ENCODE data around the gene OR2B2.

DNA sequence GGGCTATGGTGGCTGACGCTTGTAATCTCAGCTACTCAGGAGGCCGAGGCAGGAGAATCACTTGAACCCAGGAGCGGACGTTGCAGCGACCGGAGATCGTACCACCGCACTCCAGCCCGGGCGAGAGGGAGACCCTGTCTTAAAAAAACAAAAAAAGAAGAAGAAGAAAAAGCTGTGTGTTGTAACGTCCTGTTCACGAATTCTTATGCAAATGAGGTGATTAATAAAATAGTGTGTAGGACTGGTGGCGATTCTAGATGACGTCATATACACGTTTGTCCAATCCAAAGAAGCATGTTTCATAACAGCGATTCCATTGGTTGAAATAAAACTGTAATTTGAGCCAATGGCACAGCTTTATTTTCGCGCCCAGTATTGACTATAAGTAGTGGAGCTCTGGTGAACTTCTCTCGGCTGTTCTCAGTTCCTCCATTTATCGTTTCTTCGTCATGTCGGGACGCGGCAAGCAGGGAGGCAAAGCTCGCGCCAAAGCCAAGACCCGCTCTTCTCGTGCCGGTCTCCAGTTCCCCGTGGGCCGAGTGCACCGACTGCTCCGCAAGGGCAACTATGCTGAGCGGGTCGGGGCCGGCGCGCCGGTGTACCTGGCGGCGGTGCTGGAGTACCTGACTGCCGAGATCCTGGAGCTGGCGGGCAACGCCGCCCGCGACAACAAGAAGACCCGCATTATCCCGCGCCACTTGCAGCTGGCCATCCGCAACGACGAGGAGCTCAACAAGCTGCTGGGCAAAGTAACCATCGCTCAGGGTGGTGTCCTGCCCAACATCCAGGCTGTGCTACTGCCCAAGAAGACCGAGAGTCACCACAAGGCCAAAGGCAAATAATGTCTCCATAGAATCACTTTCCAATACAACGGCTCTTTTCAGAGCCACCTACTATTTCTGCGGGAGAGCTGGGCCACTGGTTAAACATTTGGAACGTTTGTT, 47.0 kb downstream of the OR2B2 start:
- TF ChIP-seq, protein P1, sequence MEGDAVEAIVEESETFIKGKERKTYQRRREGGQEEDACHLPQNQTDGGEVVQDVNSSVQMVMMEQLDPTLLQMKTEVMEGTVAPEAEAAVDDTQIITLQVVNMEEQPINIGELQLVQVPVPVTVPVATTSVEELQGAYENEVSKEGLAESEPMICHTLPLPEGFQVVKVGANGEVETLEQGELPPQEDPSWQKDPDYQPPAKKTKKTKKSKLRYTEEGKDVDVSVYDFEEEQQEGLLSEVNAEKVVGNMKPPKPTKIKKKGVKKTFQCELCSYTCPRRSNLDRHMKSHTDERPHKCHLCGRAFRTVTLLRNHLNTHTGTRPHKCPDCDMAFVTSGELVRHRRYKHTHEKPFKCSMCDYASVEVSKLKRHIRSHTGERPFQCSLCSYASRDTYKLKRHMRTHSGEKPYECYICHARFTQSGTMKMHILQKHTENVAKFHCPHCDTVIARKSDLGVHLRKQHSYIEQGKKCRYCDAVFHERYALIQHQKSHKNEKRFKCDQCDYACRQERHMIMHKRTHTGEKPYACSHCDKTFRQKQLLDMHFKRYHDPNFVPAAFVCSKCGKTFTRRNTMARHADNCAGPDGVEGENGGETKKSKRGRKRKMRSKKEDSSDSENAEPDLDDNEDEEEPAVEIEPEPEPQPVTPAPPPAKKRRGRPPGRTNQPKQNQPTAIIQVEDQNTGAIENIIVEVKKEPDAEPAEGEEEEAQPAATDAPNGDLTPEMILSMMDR (conservative IDR thresholded peaks at IDR 0.05; ENCODE audit: low read length): no peak
- no peak for TF ChIP-seq EZH2phosphoT487 (IDR thresholded peaks at IDR 0.05; ENCODE audit: borderline replicate concordance)

All from Loucy (cell line).